AG04450 (cell line): ENCODE measurements around the gene ACR. TPM values are rescaled to one million over a fixed set of nuclear protein-coding genes. Genes with fewer than 3 reads are reported as not detected.

ENCODE experiments used
- CTCF ChIA-PET: fragments of 300-600, 350-600 bp; formaldehyde crosslinking; extraction: SDS; loops from one replicate; lab custom pipeline; 2022; ENCODE audit warnings: antibody characterized with exemption, inconsistent platforms; lab: Charles Lee
- POLR2A ChIA-PET: fragments of 350-600 bp; formaldehyde crosslinking; extraction: SDS; loops from one replicate; lab custom pipeline; 2021; ENCODE audit warnings: antibody characterized with exemption, inconsistent platforms; lab: Yijun Ruan, JAX
- DNase-seq: peaks from one replicate; pipeline ENCODE4 v3.0.0-alpha.2; 2011; ENCODE audit warnings: low read depth, low spot score
- H3K27ac ChIP-seq: one replicate; pipeline ENCODE4 v1.5.1; 2012; ENCODE audit warnings: low read depth, low read length, control low read depth
- H3K27me3 ChIP-seq: one replicate; pipeline ENCODE4 v1.6.0; 2012; ENCODE audit warnings: low read length; ENCODE audit not compliant: control insufficient read depth, insufficient read depth
- H3K4me3 ChIP-seq: 2 replicates; pipeline ENCODE4 v1.5.1; 2011; ENCODE audit warnings: mild to moderate bottlenecking, low read depth, low read length, control low read depth
- H3K9me3 ChIP-seq: 2 replicates; pipeline ENCODE4 v1.5.1; 2012; ENCODE audit warnings: low read length; ENCODE audit not compliant: control insufficient read depth, insufficient read depth
- CTCF ChIP-seq: IDR thresholded peaks from 2 replicates; pipeline ENCODE4 v1.5.1; 2011; ENCODE audit warnings: low read depth, low read length, control low read depth, inconsistent platforms
- polyA plus RNA-seq: library from polyadenylated mRNA; depleted of rRNA; stranded (reverse); fragments of >200 nt; gene quantifications from 2 replicates; pipeline ENCODE4 v1.2.3, GENCODE V29; 2011

ACR gene
- polyA plus RNA-seq, 1 experiment, result not detected

GRCh38 chr22:50697667-50698506 is 40.1 kb upstream of the ACR start:
- no peak overlapping the region for H3K27ac ChIP-seq
- peak overlapping the region; percentile 62 for H3K4me3 ChIP-seq
- CTCF ChIA-PET, result interaction anchor here (1.1 kb wide), 1 partner anchor 8 kb away, joined by 3 read pairs; no protein-coding TSS in a partner anchor
- POLR2A ChIA-PET, result no interaction called here
- TF ChIP-seq CTCF, result no peak
- DNase-seq, result no peak
- no peaks in the 10 kb centered on the region for H3K9me3 ChIP-seq
- H3K27me3 ChIP-seq, result peaks cover 18% of the 10 kb centered on the region

- no peak for TF ChIP-seq CTCF
- ChIA-PET POLR2A (no interaction called here), CTCF (interaction anchor here (1.1 kb wide), 1 partner anchor 7 kb away, joined by 3 read pairs; no protein-coding TSS in a partner anchor)
- H3K9me3 ChIP-seq, result no peaks in the 10 kb centered on the region
- peaks cover 18% of the 10 kb centered on the region for H3K27me3 ChIP-seq
- H3K4me3 ChIP-seq, result no peak overlapping the region
- H3K27ac ChIP-seq, result no peak overlapping the region
- DNase-seq, result no peak
Observed at GRCh38 chr22:50698546-50698945, 39.5 kb upstream of the ACR start.

GRCh38 chr22:50699001-50699755 is 38.8 kb upstream of the ACR start:
- CTCF ChIA-PET, result interaction anchor here (1.1 kb wide), 1 partner anchor 7 kb away, joined by 3 read pairs; no protein-coding TSS in a partner anchor
- TF ChIP-seq CTCF, result no peak
- H3K9me3 ChIP-seq, result no peaks in the 10 kb centered on the region
- H3K27ac ChIP-seq, result no peak overlapping the region
- peaks cover 17% of the 10 kb centered on the region for H3K27me3 ChIP-seq
- no peak for DNase-seq
- POLR2A ChIA-PET, result no interaction called here
- no peak overlapping the region for H3K4me3 ChIP-seq

GRCh38 chr22:50699756-50700386 is 38.1 kb upstream of the ACR start:
- H3K4me3 ChIP-seq, result no peak overlapping the region
- H3K27me3 ChIP-seq, result peaks cover 10% of the 10 kb centered on the region
- ChIA-PET POLR2A (no interaction called here), CTCF (no interaction called here)
- H3K27ac ChIP-seq, result no peak overlapping the region
- TF ChIP-seq CTCF, result peak; percentile 19; the same call in 1 of the 2 replicates
- DNase-seq, result no peak
- H3K9me3 ChIP-seq, result no peaks in the 10 kb centered on the region; the same call in 1 of the 2 replicates
